Naive thymus-derived CD4-positive, alpha-beta T cell (primary cell): ENCODE results near the gene RPTOR. TPM values are rescaled to one million over a fixed set of nuclear protein-coding genes. Genes with fewer than 3 reads are reported as not detected.

Experiments
- ATAC-seq: fragments of 150-1000 bp; cut with Tn5 transposase; 2 replicates; pipeline ENCODE4 v1.10.0; 2021; ENCODE audit warnings: mild to moderate bottlenecking, moderate library complexity
- CTCF ChIA-PET: fragments of 350-600 bp; sonication (Branson Sonifier 250); formaldehyde crosslinking; loops from one replicate; lab custom pipeline; 2021; ENCODE audit warnings: antibody characterized with exemption; lab: Charles Lee
- POLR2A ChIA-PET: fragments of 350-600 bp; sonication (Branson Sonifier 250); formaldehyde crosslinking; loops from one replicate; lab custom pipeline; 2021; ENCODE audit warnings: antibody characterized with exemption, inconsistent platforms; lab: Charles Lee
- DNase-seq, 9 donors: peaks; one replicate each; pipeline versions ENCODE4 v3.0.0 to v3.0.0-alpha.2; 2020 to 2022; ENCODE audit warnings: mixed read lengths in 1 of 9
- H3K27ac ChIP-seq: one replicate; pipeline ENCODE4 v1.7.0; 2013; ENCODE audit warnings: mild to moderate bottlenecking, low read depth, low read length, moderate library complexity
- H3K27me3 ChIP-seq, 2 donors: one replicate each; pipeline ENCODE4 v1.7.0; 2013; ENCODE audit warnings: low read length in 2 of 2, mild to moderate bottlenecking in 2 of 2, moderate library complexity in 2 of 2; ENCODE audit not compliant: control insufficient read depth in 2 of 2, insufficient read depth in 2 of 2
- H3K36me3 ChIP-seq, 3 experiments: 1 replicate in 2 of 3; 2 replicates in 1 of 3; pipeline ENCODE4 v1.7.0; 2013; ENCODE audit warnings: low read length in 3 of 3, mild to moderate bottlenecking in 3 of 3, moderate library complexity in 1 of 3; ENCODE audit not compliant: insufficient read depth in 3 of 3, control insufficient read depth in 2 of 3
- H3K4me1 ChIP-seq, 2 donors: one replicate each; pipeline ENCODE4 v1.7.0; 2013; ENCODE audit warnings: low read length in 2 of 2, mild to moderate bottlenecking in 2 of 2, moderate library complexity in 1 of 2; ENCODE audit not compliant: control insufficient read depth in 2 of 2, insufficient read depth in 2 of 2
- H3K4me3 ChIP-seq: 2 replicates; pipeline ENCODE4 v1.7.0; 2013; ENCODE audit warnings: mild to moderate bottlenecking, low read length
- H3K9me3 ChIP-seq, 3 experiments: 1 replicate in 2 of 3; 2 replicates in 1 of 3; pipeline ENCODE4 v1.7.0; 2013; ENCODE audit warnings: low read length in 3 of 3; ENCODE audit not compliant: control insufficient read depth in 2 of 3
- H3K27ac Mint-ChIP-seq, 9 donors: one replicate each; pipeline ENCODE4 v1.8.0; 2020 to 2022; ENCODE audit warnings: mixed read lengths in 9 of 9, mild to moderate bottlenecking in 8 of 9, moderate library complexity in 5 of 9, inconsistent platforms in 2 of 9
- H3K27me3 Mint-ChIP-seq, 5 donors: one replicate each; pipeline ENCODE4 v1.8.0; 2021 to 2022; ENCODE audit warnings: mixed read lengths in 5 of 5, mild to moderate bottlenecking in 1 of 5
- H3K36me3 Mint-ChIP-seq, 5 donors: one replicate each; pipeline ENCODE4 v1.8.0; 2020 to 2022; ENCODE audit warnings: mixed read lengths in 5 of 5, mild to moderate bottlenecking in 3 of 5, inconsistent platforms in 1 of 5
- H3K4me1 Mint-ChIP-seq, 7 donors: one replicate each; pipeline ENCODE4 v1.8.0; 2020 to 2022; ENCODE audit warnings: mixed read lengths in 7 of 7, mild to moderate bottlenecking in 3 of 7, inconsistent platforms in 1 of 7
- H3K4me3 Mint-ChIP-seq, 10 donors: one replicate each; pipeline ENCODE4 v1.8.0; 2020 to 2022; ENCODE audit warnings: mild to moderate bottlenecking in 10 of 10, mixed read lengths in 10 of 10, moderate library complexity in 6 of 10, inconsistent platforms in 2 of 10
- H3K9me3 Mint-ChIP-seq, 11 donors: one replicate each; pipeline ENCODE4 v1.8.0; 2020 to 2022; ENCODE audit warnings: mixed read lengths in 11 of 11, mild to moderate bottlenecking in 4 of 11, inconsistent platforms in 1 of 11, moderate library complexity in 1 of 11
- intact Hi-C, 2 donors: fragments of 100-400 bp; cut with micrococcal nuclease; formaldehyde crosslinking; loops; one replicate each; pipeline ENCODE4 v1.15.1; 2023
- polyA plus RNA-seq, 2 donors: library from polyadenylated mRNA; unstranded; fragments of 300-500 nt; fragmentation: Illumina TruSeq; gene quantifications; one replicate each; pipeline ENCODE4 v1.2.3, GENCODE V29; 2021
- total RNA-seq, 6 experiments: library from RNA in 5 of 6; stranded (reverse) in 5 of 6; gene quantifications; 1 replicate in 5 of 6; 2 replicates in 1 of 6; pipeline ENCODE4 v1.2.3 and lab custom pipeline; 2021 to 2026

RPTOR gene
- total and polyA plus RNA-seq, 7 experiments from 2014 or later: 10.9 to 89.8 (median 59.9) TPM

DNA sequence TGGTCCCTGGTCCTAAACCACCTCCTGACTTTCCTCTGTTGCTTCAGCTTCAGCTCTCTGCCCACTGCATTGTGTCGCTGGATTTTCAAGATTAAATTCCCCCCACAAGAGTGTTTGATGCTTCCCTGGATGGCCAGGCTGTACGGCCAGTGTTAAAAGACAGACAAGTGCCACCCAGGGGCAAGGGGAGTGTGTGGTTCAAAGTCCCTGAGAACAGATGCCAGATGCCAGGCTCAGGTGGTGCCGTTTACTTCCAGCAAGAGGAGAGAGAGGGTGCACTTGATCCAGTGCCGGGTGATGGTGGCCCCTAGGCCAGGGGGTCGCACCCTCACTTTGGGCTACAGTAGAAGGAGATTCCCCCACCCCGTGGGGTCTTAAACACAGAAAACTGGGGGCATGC lies 109.2 kb downstream of the RPTOR start:
- Mint-ChIP-seq H3K36me3 (peaks cover 3 to 68% (median 48%) of the 10 kb centered on the region in 5 donors), H3K27ac (peak overlapping the region in 6 of 9 donors; percentile 3 to 75 (median 50)), H3K27me3 (no peaks in the 10 kb centered on the region), H3K4me1 (peaks cover 27 to 71% (median 66%) of the 10 kb centered on the region in 7 donors), H3K9me3 (peaks cover 2 to 40% (median 7%) of the 10 kb centered on the region in 11 donors), H3K4me3 (no peak overlapping the region)
- Histone ChIP-seq H3K9me3 (no peaks in the 10 kb centered on the region), H3K27ac (no peak overlapping the region), H3K36me3 (no peaks in the 10 kb centered on the region), H3K4me3 (no peak overlapping the region), H3K4me1 (peaks cover 10 to 18% of the 10 kb centered on the region in 2 donors), H3K27me3 (no peaks in the 10 kb centered on the region)
- DNase-seq: no peak
- POLR2A ChIA-PET: interaction anchor here (0.6 kb wide), 1 partner anchor 220 kb away, joined by 3 read pairs; no protein-coding TSS in a partner anchor
- intact Hi-C loops: no loop called here
- ATAC-seq: no peak
- CTCF ChIA-PET: interaction anchor here (0.6 to 1.1 kb wide), 3 partner anchors 43 to 660 kb away, joined by 3 read pairs; no protein-coding TSS in a partner anchor

- H3K36me3 Mint-ChIP-seq: peaks cover 3 to 59% (median 41%) of the 10 kb centered on the region in 5 donors
- ChIA-PET CTCF (interaction anchor here (1.0 kb wide), 1 partner anchor 21 kb away, joined by 3 read pairs; no protein-coding TSS in a partner anchor), POLR2A (interaction anchor here (0.5 to 3.2 kb wide), 5 partner anchors 8 to 100 kb away, joined by 3 to 10 read pairs (median 4); no protein-coding TSS in a partner anchor)
- peaks cover 16 to 59% (median 51%) of the 10 kb centered on the region in 7 donors for H3K4me1 Mint-ChIP-seq
- peaks cover 0 to 38% (median 6%) of the 10 kb centered on the region in 11 donors for H3K9me3 Mint-ChIP-seq
- DNase-seq (no peak), ATAC-seq (no peak)
- no peak overlapping the region for H3K4me3 Mint-ChIP-seq
- intact Hi-C loops: no loop called here
- H3K27ac Mint-ChIP-seq: peak overlapping the region in 6 of 9 donors; percentile 16 to 78 (median 27)
- no peaks in the 10 kb centered on the region for H3K27me3 ChIP-seq
- H3K4me1 ChIP-seq: peaks cover 0 to under 1% of the 10 kb centered on the region in 2 donors
- H3K27me3 Mint-ChIP-seq: no peaks in the 10 kb centered on the region
- no peaks in the 10 kb centered on the region for H3K9me3 ChIP-seq
- no peak overlapping the region for H3K4me3 ChIP-seq
- H3K27ac ChIP-seq: no peak overlapping the region
- no peaks in the 10 kb centered on the region for H3K36me3 ChIP-seq
Observed at GRCh38 chr17:80655608-80656007, 111.0 kb downstream of the RPTOR start.

GRCh38 chr17:80656590-80656989 lies 112.0 kb downstream of the RPTOR start:
- Mint-ChIP-seq H3K36me3 (peaks cover 3 to 54% (median 34%) of the 10 kb centered on the region in 5 donors), H3K4me3 (no peak overlapping the region), H3K27me3 (no peaks in the 10 kb centered on the region), H3K27ac (peak overlapping the region in 3 of 9 donors; percentile 18 to 78 (median 36)), H3K4me1 (peaks cover 13 to 57% (median 47%) of the 10 kb centered on the region in 7 donors), H3K9me3 (peaks cover 0 to 33% (median 6%) of the 10 kb centered on the region in 11 donors)
- no peaks in the 10 kb centered on the region for H3K4me1 ChIP-seq
- POLR2A ChIA-PET: interaction anchor here (0.7 to 3.2 kb wide), 2 partner anchors 9 to 202 kb away, joined by 3 to 10 read pairs; no protein-coding TSS in a partner anchor
- DNase-seq (no peak), ATAC-seq (no peak)
- no peaks in the 10 kb centered on the region for H3K27me3 ChIP-seq
- intact Hi-C loops: no loop called here
- no peaks in the 10 kb centered on the region for H3K36me3 ChIP-seq
- CTCF ChIA-PET: interaction anchor here (0.6 kb wide), 1 partner anchor 10 kb away, joined by 3 read pairs; no protein-coding TSS in a partner anchor
- H3K27ac ChIP-seq: no peak overlapping the region
- no peaks in the 10 kb centered on the region for H3K9me3 ChIP-seq
- H3K4me3 ChIP-seq: no peak overlapping the region

GRCh38 chr17:80657561-80657960 lies 112.9 kb downstream of the RPTOR start:
- no peak for ATAC-seq
- Histone ChIP-seq H3K9me3 (no peaks in the 10 kb centered on the region), H3K4me1 (peaks cover 0 to 4% of the 10 kb centered on the region in 2 donors), H3K27ac (no peak overlapping the region), H3K27me3 (no peaks in the 10 kb centered on the region), H3K4me3 (no peak overlapping the region), H3K36me3 (no peaks in the 10 kb centered on the region)
- H3K27ac Mint-ChIP-seq: peak overlapping the region in 3 of 9 donors; percentile 49 to 78 (median 57)
- intact Hi-C loops: no loop called here
- H3K4me3 Mint-ChIP-seq: no peak overlapping the region
- H3K4me1 Mint-ChIP-seq: peaks cover 13 to 62% (median 52%) of the 10 kb centered on the region in 7 donors
- no peaks in the 10 kb centered on the region for H3K27me3 Mint-ChIP-seq
- no peak for DNase-seq
- peaks cover 0 to 33% (median 6%) of the 10 kb centered on the region in 11 donors for H3K9me3 Mint-ChIP-seq
- peaks cover 3 to 51% (median 30%) of the 10 kb centered on the region in 5 donors for H3K36me3 Mint-ChIP-seq
- ChIA-PET CTCF (no interaction called here), POLR2A (interaction anchor here (0.6 to 3.2 kb wide), 4 partner anchors 8 to 41 kb away, joined by 3 to 10 read pairs (median 5); no protein-coding TSS in a partner anchor)

- Mint-ChIP-seq H3K4me3 (peak overlapping the region in 1 of 10 donors; percentile 34), H3K9me3 (peaks cover 0 to 29% (median 6%) of the 10 kb centered on the region in 11 donors), H3K27ac (peak overlapping the region in 5 of 9 donors; percentile 1 to 49 (median 17)), H3K36me3 (peaks cover 3 to 45% (median 20%) of the 10 kb centered on the region in 5 donors), H3K27me3 (no peaks in the 10 kb centered on the region), H3K4me1 (peaks cover 17 to 66% (median 56%) of the 10 kb centered on the region in 7 donors)
- intact Hi-C loops: no loop called here
- ChIA-PET CTCF (interaction anchor here (0.7 kb wide), 1 partner anchor 9 kb away, joined by 3 read pairs; no protein-coding TSS in a partner anchor), POLR2A (interaction anchor here (1.9 kb wide), 1 partner anchor 9 kb away, joined by 7 read pairs; no protein-coding TSS in a partner anchor)
- no peak overlapping the region for H3K4me3 ChIP-seq
- H3K36me3 ChIP-seq: no peaks in the 10 kb centered on the region
- H3K9me3 ChIP-seq: no peaks in the 10 kb centered on the region
- DNase-seq (no peak), ATAC-seq (no peak)
- H3K4me1 ChIP-seq: peaks cover 1 to 16% of the 10 kb centered on the region in 2 donors
- no peak overlapping the region for H3K27ac ChIP-seq
- H3K27me3 ChIP-seq: no peaks in the 10 kb centered on the region
Observed at GRCh38 chr17:80658821-80659220, 114.2 kb downstream of the RPTOR start.

GRCh38 chr17:80659651-80660050 lies 115.0 kb downstream of the RPTOR start:
- no peaks in the 10 kb centered on the region for H3K9me3 ChIP-seq
- H3K4me1 ChIP-seq: peaks cover 9 to 25% of the 10 kb centered on the region in 2 donors
- H3K27me3 ChIP-seq: no peaks in the 10 kb centered on the region
- CTCF ChIA-PET: no interaction called here
- Mint-ChIP-seq H3K36me3 (peaks cover 3 to 39% (median 20%) of the 10 kb centered on the region in 5 donors), H3K4me3 (no peak overlapping the region), H3K9me3 (peaks cover 0 to 25% (median 5%) of the 10 kb centered on the region in 11 donors), H3K4me1 (peaks cover 23 to 68% (median 62%) of the 10 kb centered on the region in 7 donors), H3K27me3 (no peaks in the 10 kb centered on the region), H3K27ac (no peak overlapping the region)
- no peak for ATAC-seq
- no peaks in the 10 kb centered on the region for H3K36me3 ChIP-seq
- DNase-seq: no peak
- intact Hi-C loops: loop anchor here in 1 of 2 donors (5.0 kb wide), 1 partner anchor 123 kb away; no protein-coding TSS in a partner anchor
- POLR2A ChIA-PET: interaction anchor here (0.6 to 1.1 kb wide), 3 partner anchors 10 to 85 kb away, joined by 3 read pairs; no protein-coding TSS in a partner anchor
- no peak overlapping the region for H3K27ac ChIP-seq
- H3K4me3 ChIP-seq: no peak overlapping the region
